ENCODE measurements around the gene PCGF3.
A peak's percentile ranks its signal among the peaks of the same experiment; 100 is the strongest.
"Not testable (repeated sequence)": the region's sequence is repeated elsewhere in the genome, so short reads cannot be mapped to it uniquely, and the experiment has no call there.

The PCGF3 gene

GRCh38 chr4:705278-706082 lies at the start of gene PCGF3:
PCGF3 (plus strand) TSS chr4:705832; CDS start chr4:733681, 27,849 bp downstream.
- peak; percentile 95 to 97 for DNase-seq

GRCh38 chr4:656436-657337 lies 48.9 kb upstream of the PCGF3 start:
- DNase-seq: no peak

- DNase-seq: no peak
Measured at GRCh38 chr4:657338-657833, 48.2 kb upstream of the PCGF3 start.

- no peak for DNase-seq
Measured at GRCh38 chr4:657834-658667, 47.6 kb upstream of the PCGF3 start.

- DNase-seq: no peak
Measured at GRCh38 chr4:658681-659667, 46.7 kb upstream of the PCGF3 start.

- no peak for DNase-seq
Measured at GRCh38 chr4:659851-660250, 45.8 kb upstream of the PCGF3 start.

- DNase-seq: no peak
Measured at GRCh38 chr4:660401-660800, 45.2 kb upstream of the PCGF3 start.

- DNase-seq: no peak
Measured at GRCh38 chr4:661231-661630, 44.4 kb upstream of the PCGF3 start.

- no peak for DNase-seq
Measured at GRCh38 chr4:661881-662761, 43.5 kb upstream of the PCGF3 start.

GRCh38 chr4:663046-663437 lies 42.6 kb upstream of the PCGF3 start:
- DNase-seq: no peak

- peak; percentile 78 to 79 for DNase-seq
Measured at GRCh38 chr4:663438-664428, 41.9 kb upstream of the PCGF3 start.

- no peak for DNase-seq
Measured at GRCh38 chr4:664713-665231, 40.9 kb upstream of the PCGF3 start.

GRCh38 chr4:665381-665750 lies 40.3 kb upstream of the PCGF3 start:
- DNase-seq: no peak

GRCh38 chr4:665751-666435 lies 39.7 kb upstream of the PCGF3 start:
- no peak for DNase-seq

- DNase-seq: no peak
Measured at GRCh38 chr4:666436-666810, 39.2 kb upstream of the PCGF3 start.

GRCh38 chr4:666822-667544 lies 38.6 kb upstream of the PCGF3 start:
- no peak for DNase-seq

- no peak for DNase-seq
Measured at GRCh38 chr4:667545-667925, 38.1 kb upstream of the PCGF3 start.

- not testable (repeated sequence) for DNase-seq
Measured at GRCh38 chr4:668219-668618, 37.4 kb upstream of the PCGF3 start.
